ENCODE results near the gene IFT81.
"Not testable (repeated sequence)": the region's sequence is repeated elsewhere in the genome, so short reads cannot be mapped to it uniquely, and the experiment has no call there.

IFT81 gene

DNA sequence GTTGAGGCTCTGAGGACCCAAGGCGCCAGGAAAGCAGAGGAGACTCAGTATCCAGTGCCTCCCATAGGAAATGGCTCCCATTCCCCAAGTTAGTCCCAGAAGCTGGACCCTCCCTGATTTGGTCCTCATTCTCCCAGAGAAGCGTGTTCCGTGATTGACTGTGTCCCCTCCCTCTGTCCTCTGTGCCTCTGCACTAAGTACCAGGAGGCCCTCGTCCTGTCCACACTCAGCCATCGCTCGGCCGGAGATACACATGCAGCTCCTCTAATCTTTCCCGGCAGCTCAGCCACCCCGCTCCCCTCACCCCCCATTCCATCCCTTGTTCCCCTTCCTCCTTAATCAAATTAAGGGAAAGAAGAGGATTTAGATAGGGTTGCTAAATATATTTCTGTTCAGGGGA lies 128.6 kb downstream of the IFT81 start:
- Histone ChIP-seq H3K79me2 (ENCODE audit: insufficient read depth, low read length) (no peaks in the 10 kb centered on the region), H2AFZ (ENCODE audit: low read depth, low read length) (no peak overlapping the region), H3K36me3 (ENCODE audit: insufficient read depth, low read length) (no peaks in the 10 kb centered on the region), H3K9me3 (ENCODE audit: insufficient read depth, low read length, severe bottlenecking) (no peaks in the 10 kb centered on the region), H3K9ac (ENCODE audit: low read depth, low read length) (no peak overlapping the region), H3K4me1 (ENCODE audit: insufficient read depth, low read length) (no peaks in the 10 kb centered on the region), H3K4me2 (ENCODE audit: insufficient read depth, low read length) (no peak overlapping the region), H3K4me3 (ENCODE audit: low read depth in 1 of 2, low read length in 2 of 2) (no peak overlapping the region), H4K20me1 (ENCODE audit: insufficient read depth, low read length) (no peaks in the 10 kb centered on the region), H3K27ac (ENCODE audit: low read length) (no peak overlapping the region), H3K27me3 (ENCODE audit: insufficient read depth, low read length, poor library complexity) (no peaks in the 10 kb centered on the region)
- no peak for TF ChIP-seq EZH2 (IDR thresholded peaks at IDR 0.05; ENCODE audit: borderline replicate concordance, low read depth, low read length, severe bottlenecking)
- TF ChIP-seq, protein P1, sequence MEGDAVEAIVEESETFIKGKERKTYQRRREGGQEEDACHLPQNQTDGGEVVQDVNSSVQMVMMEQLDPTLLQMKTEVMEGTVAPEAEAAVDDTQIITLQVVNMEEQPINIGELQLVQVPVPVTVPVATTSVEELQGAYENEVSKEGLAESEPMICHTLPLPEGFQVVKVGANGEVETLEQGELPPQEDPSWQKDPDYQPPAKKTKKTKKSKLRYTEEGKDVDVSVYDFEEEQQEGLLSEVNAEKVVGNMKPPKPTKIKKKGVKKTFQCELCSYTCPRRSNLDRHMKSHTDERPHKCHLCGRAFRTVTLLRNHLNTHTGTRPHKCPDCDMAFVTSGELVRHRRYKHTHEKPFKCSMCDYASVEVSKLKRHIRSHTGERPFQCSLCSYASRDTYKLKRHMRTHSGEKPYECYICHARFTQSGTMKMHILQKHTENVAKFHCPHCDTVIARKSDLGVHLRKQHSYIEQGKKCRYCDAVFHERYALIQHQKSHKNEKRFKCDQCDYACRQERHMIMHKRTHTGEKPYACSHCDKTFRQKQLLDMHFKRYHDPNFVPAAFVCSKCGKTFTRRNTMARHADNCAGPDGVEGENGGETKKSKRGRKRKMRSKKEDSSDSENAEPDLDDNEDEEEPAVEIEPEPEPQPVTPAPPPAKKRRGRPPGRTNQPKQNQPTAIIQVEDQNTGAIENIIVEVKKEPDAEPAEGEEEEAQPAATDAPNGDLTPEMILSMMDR (IDR thresholded peaks at IDR 0.05; ENCODE audit: borderline replicate concordance, extremely low read depth, low read length, poor library complexity, severe bottlenecking): no peak
- no peak for DNase-seq
- ATAC-seq (ENCODE audit: insufficient read depth, low read depth): no peak

DNA sequence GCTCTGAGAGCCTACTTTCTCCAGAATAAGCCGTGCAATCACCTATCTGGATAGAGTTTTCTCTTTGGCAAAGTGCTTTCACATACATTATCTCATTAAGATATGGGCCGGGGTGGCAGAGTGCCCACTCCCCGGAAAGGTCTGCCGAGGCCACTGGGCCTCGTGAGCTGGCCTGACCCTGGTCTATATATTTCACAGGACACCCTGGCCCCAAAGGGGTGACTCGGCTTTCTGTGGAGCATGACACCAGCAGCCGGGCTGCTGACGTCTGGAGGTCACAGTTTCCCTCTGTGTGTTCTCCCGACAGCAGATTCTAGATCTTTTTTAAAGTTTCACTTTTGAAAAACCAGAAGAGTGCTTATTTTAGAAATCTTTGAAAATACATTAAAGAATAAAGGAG lies 129.0 kb downstream of the IFT81 start:
- Histone ChIP-seq H3K27me3 (ENCODE audit: insufficient read depth, low read length, poor library complexity) (no peaks in the 10 kb centered on the region), H3K4me3 (ENCODE audit: low read depth in 1 of 2, low read length in 2 of 2) (no peak overlapping the region), H2AFZ (ENCODE audit: low read depth, low read length) (no peak overlapping the region), H3K9me3 (ENCODE audit: insufficient read depth, low read length, severe bottlenecking) (no peaks in the 10 kb centered on the region), H3K4me1 (ENCODE audit: insufficient read depth, low read length) (no peaks in the 10 kb centered on the region), H3K36me3 (ENCODE audit: insufficient read depth, low read length) (no peaks in the 10 kb centered on the region), H3K79me2 (ENCODE audit: insufficient read depth, low read length) (no peaks in the 10 kb centered on the region), H3K4me2 (ENCODE audit: insufficient read depth, low read length) (no peak overlapping the region), H3K9ac (ENCODE audit: low read depth, low read length) (no peak overlapping the region), H3K27ac (ENCODE audit: low read length) (no peak overlapping the region), H4K20me1 (ENCODE audit: insufficient read depth, low read length) (no peaks in the 10 kb centered on the region)
- no peak for DNase-seq
- TF ChIP-seq, protein P1 (IDR thresholded peaks at IDR 0.05; ENCODE audit: borderline replicate concordance, extremely low read depth, low read length, poor library complexity, severe bottlenecking): no peak
- no peak for TF ChIP-seq EZH2 (IDR thresholded peaks at IDR 0.05; ENCODE audit: borderline replicate concordance, low read depth, low read length, severe bottlenecking)
- no peak for ATAC-seq (ENCODE audit: insufficient read depth, low read depth)

GRCh38 chr12:110254971-110255540 lies 130.9 kb downstream of the IFT81 start:
- TF ChIP-seq EZH2 (IDR thresholded peaks at IDR 0.05; ENCODE audit: borderline replicate concordance, low read depth, low read length, severe bottlenecking): no peak
- TF ChIP-seq, protein P1 (IDR thresholded peaks at IDR 0.05; ENCODE audit: borderline replicate concordance, extremely low read depth, low read length, poor library complexity, severe bottlenecking): no peak

DNA sequence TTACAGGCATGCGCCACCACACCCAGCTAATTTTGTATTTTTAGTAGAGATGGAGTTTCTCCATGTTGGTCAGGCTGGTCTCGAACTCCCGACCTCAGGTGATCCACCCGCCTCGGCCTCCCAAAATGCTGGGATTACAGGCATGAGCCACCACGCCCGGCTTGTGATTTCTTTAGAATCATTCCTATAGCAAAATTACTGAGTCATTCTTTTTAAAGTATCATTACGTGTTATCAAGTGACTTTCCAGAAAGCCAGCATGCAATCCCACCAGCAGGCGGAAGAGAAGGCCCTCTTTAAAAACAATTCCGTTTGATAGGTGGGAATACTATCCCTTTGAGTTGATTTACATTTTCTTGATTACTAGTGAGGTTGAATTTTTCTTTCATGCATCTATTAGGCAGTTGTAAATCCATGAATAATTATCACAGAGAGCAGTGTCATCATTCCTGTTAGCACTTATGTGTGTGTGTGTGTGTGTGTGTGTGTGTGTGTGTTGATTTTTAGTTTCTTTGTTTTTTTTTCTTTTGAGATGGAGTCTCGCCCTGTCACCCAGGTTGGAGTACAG lies 131.8 kb downstream of the IFT81 start:
- not testable (repeated sequence) for H3K36me3 ChIP-seq (ENCODE audit: insufficient read depth, low read length); H3K4me1 ChIP-seq (ENCODE audit: insufficient read depth, low read length); H4K20me1 ChIP-seq (ENCODE audit: insufficient read depth, low read length); H3K79me2 ChIP-seq (ENCODE audit: insufficient read depth, low read length); ATAC-seq (ENCODE audit: insufficient read depth, low read depth); H3K27me3 ChIP-seq (ENCODE audit: insufficient read depth, low read length, poor library complexity); H2AFZ ChIP-seq (ENCODE audit: low read depth, low read length); H3K9me3 ChIP-seq (ENCODE audit: insufficient read depth, low read length, severe bottlenecking); H3K4me3 ChIP-seq (ENCODE audit: low read depth in 1 of 2, low read length in 2 of 2); DNase-seq; H3K4me2 ChIP-seq (ENCODE audit: insufficient read depth, low read length); H3K27ac ChIP-seq (ENCODE audit: low read length); H3K9ac ChIP-seq (ENCODE audit: low read depth, low read length)

More at GRCh38 chr12:110254971-110255540, 130.9 kb downstream of the IFT81 start:
- Histone ChIP-seq H3K4me3 (ENCODE audit: low read depth in 1 of 2, low read length in 2 of 2) (no peak overlapping the region), H4K20me1 (ENCODE audit: insufficient read depth, low read length) (no peaks in the 10 kb centered on the region), H2AFZ (ENCODE audit: low read depth, low read length) (no peak overlapping the region), H3K27ac (ENCODE audit: low read length) (no peak overlapping the region), H3K36me3 (ENCODE audit: insufficient read depth, low read length) (no peaks in the 10 kb centered on the region), H3K4me1 (ENCODE audit: insufficient read depth, low read length) (no peaks in the 10 kb centered on the region), H3K9me3 (ENCODE audit: insufficient read depth, low read length, severe bottlenecking) (no peaks in the 10 kb centered on the region), H3K9ac (ENCODE audit: low read depth, low read length) (no peak overlapping the region), H3K79me2 (ENCODE audit: insufficient read depth, low read length) (no peaks in the 10 kb centered on the region), H3K4me2 (ENCODE audit: insufficient read depth, low read length) (no peak overlapping the region), H3K27me3 (ENCODE audit: insufficient read depth, low read length, poor library complexity) (no peaks in the 10 kb centered on the region)
- no peak for ATAC-seq (ENCODE audit: insufficient read depth, low read depth)
- no peak for DNase-seq

Data from DND-41 (cell line).